Measurements from ENCODE around the gene AP3B1.
A peak's percentile ranks its signal among the peaks of the same experiment; 100 is the strongest.

Gene AP3B1, protein sequence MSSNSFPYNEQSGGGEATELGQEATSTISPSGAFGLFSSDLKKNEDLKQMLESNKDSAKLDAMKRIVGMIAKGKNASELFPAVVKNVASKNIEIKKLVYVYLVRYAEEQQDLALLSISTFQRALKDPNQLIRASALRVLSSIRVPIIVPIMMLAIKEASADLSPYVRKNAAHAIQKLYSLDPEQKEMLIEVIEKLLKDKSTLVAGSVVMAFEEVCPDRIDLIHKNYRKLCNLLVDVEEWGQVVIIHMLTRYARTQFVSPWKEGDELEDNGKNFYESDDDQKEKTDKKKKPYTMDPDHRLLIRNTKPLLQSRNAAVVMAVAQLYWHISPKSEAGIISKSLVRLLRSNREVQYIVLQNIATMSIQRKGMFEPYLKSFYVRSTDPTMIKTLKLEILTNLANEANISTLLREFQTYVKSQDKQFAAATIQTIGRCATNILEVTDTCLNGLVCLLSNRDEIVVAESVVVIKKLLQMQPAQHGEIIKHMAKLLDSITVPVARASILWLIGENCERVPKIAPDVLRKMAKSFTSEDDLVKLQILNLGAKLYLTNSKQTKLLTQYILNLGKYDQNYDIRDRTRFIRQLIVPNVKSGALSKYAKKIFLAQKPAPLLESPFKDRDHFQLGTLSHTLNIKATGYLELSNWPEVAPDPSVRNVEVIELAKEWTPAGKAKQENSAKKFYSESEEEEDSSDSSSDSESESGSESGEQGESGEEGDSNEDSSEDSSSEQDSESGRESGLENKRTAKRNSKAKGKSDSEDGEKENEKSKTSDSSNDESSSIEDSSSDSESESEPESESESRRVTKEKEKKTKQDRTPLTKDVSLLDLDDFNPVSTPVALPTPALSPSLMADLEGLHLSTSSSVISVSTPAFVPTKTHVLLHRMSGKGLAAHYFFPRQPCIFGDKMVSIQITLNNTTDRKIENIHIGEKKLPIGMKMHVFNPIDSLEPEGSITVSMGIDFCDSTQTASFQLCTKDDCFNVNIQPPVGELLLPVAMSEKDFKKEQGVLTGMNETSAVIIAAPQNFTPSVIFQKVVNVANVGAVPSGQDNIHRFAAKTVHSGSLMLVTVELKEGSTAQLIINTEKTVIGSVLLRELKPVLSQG

DNA sequence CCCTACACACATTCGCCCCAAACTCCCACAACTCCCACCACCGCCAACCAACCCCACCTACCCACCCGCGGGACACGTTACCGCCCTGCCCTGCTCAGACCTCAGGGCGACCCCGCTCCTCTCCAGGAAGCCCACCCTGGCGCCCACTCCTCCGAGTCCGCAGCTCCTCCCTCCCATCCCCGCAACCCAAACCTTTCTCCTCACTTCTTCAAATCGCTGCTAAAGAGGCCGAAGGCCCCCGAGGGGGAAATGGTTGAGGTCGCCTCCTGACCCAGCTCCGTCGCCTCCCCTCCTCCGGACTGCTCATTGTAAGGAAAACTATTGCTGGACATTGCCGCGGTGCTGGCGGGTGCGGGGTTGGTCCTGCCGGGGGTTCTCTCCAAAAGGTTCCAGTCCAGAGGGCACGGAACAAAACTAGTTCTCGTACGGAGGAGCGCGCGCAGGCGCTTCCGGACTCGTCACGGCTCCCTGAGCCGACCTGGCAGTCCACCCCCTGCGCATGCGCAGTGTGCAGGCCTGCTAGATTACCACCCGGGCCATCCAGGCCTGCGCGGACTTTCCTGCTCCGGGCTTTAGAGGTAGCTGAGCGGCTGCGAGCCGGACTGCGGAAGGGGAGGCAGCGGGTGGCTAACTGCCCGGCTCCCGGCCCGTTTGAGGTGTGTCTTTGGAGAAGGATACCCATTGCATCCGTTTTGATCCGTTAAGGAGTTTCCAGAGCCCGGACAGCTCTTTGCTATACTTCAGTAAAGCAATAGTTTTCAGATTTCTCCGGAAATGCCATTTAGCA is at the start of gene AP3B1:
AP3B1 (minus strand) TSS at position 451 of the 787 bp plus-strand sequence; CDS start at position 332, 119 bp downstream.
- DNase-seq (ENCODE audit: low read depth) = peak; percentile 98

DNA sequence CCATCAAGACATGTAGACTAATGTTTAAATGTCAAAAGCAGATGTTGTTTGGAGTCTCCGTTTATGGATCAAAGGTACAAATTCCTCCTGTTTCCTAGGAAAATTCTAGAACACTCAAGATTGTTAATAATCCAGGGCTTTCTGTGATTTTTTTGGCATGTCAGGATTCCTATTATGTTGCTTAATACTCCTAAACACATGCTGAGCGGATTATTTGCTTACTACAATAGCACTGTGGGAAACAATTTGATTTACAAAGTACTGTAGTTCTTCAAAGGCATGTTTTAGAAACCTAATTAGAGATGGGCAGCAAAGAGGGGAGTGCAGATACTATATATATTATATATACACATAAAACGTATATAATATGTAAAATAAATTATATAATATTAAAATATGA is 46.9 kb upstream of the AP3B1 start:
- TF ChIP-seq, protein P1, sequence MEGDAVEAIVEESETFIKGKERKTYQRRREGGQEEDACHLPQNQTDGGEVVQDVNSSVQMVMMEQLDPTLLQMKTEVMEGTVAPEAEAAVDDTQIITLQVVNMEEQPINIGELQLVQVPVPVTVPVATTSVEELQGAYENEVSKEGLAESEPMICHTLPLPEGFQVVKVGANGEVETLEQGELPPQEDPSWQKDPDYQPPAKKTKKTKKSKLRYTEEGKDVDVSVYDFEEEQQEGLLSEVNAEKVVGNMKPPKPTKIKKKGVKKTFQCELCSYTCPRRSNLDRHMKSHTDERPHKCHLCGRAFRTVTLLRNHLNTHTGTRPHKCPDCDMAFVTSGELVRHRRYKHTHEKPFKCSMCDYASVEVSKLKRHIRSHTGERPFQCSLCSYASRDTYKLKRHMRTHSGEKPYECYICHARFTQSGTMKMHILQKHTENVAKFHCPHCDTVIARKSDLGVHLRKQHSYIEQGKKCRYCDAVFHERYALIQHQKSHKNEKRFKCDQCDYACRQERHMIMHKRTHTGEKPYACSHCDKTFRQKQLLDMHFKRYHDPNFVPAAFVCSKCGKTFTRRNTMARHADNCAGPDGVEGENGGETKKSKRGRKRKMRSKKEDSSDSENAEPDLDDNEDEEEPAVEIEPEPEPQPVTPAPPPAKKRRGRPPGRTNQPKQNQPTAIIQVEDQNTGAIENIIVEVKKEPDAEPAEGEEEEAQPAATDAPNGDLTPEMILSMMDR (conservative IDR thresholded peaks at IDR 0.05; ENCODE audit: low read length) = no peak
- H3K4me3 ChIP-seq (ENCODE audit: low read length) = no peak overlapping the region
- DNase-seq (ENCODE audit: low read depth) = no peak

More for the DNA sequence above, at the start of gene AP3B1:
- TF ChIP-seq, protein P1 (conservative IDR thresholded peaks at IDR 0.05; ENCODE audit: low read length) = no peak
- H3K4me3 ChIP-seq (ENCODE audit: low read length) = peak within 1 kb of the TSS; percentile 95

DNA sequence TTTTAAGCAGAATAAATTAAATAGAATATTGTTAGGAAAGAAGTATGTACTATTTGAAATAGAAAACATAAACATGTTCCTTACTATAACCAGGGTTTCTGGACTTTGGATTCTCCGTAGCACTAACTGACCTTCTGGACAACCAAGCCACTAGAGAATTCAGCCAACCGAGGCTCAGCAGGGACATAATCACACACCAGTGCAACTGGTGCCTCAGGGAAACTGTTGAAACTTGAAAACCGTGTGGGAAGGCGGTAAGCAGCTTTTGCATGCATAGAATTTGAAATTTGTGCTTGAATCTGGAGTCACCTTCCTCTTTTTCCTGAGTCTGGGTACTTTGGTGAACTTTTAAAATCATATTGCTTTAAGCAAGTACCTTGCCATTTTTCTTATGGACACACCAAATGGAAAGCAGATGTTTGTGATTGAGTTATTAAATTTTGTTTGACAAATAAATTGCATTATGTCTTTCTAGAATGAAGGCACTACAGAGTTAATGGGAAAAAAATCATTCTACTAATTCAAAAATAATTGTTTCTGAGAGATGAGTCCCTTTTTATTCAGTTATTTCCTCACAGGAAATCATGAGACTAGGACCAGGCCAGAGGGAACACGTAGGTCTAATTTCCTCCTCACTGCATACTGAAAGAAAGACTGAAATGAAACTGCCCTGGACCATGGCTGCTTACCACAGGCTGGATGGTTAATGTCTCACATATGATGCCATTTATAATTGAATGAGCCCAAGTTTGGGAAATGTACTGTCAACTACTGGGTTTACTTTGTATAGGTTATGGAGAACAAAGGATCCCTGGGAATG is 45.3 kb upstream of the AP3B1 start:
- TF ChIP-seq, protein P1 (conservative IDR thresholded peaks at IDR 0.05; ENCODE audit: low read length) = no peak
- no peak overlapping the region for H3K4me3 ChIP-seq (ENCODE audit: low read length)
- no peak for DNase-seq (ENCODE audit: low read depth)

DNA sequence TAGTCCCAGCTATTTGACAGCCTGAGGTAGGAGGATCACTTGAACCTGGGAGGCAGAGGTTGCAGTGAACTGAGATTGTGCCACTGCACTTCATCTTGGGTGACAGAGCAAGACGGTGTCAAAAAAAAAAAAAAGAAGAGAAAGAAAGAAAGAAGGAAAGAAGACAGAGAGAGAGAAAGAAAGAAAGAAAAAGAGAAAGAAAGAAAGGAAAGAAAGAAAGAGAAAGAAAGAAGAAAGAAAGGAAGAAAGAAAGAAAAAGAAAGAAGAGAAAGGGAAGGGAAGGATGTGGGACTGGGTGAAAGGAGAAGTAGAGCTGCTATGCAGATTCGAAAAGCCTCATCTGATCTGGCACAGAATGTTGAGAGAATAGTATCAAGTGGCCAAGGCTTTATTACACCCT is 42.2 kb upstream of the AP3B1 start:
- TF ChIP-seq, protein P1 (conservative IDR thresholded peaks at IDR 0.05; ENCODE audit: low read length) = no peak
- no peak overlapping the region for H3K4me3 ChIP-seq (ENCODE audit: low read length)
- no peak for DNase-seq (ENCODE audit: low read depth)

DNA sequence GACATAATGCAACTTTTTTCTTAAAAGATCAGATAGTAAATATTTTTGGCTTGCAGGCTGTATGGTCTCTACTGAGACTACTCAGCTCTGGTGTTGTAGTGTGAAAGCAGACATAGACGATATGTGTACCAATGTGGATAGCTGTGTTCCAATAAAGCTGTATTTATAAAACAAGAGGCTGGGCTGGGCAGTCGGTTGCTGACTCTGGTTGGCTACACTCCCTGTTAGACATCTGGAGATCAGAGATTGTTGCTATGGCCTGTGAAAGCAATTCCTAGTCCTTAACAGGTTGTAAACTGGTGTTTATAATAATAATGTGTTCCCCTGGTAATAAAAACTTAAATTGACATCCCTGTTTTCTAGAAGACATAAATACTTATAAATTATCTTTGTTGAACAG is 41.5 kb upstream of the AP3B1 start:
- peak; percentile 17 for DNase-seq (ENCODE audit: low read depth)
- H3K4me3 ChIP-seq (ENCODE audit: low read length) = no peak overlapping the region
- TF ChIP-seq, protein P1 (conservative IDR thresholded peaks at IDR 0.05; ENCODE audit: low read length) = no peak

DNA sequence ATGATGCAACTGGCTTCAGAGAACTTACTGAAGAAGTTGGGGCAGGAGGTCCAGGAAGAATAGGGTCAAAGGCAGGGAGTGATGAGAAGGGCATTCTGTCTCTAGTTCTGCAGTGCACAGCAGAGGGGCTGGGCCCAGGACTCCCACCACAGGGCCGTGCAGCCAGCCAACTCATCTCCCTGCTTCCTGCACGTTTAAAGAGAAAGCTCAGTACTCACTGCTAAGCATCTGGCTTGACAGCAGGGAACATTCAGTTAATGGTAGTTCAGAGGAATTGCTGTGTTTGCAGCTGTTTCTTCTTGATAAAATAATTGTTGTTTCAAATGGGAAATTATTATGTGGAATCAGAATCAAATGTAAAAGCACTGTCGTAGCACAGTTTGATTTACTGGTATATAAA is 40.3 kb upstream of the AP3B1 start:
- DNase-seq (ENCODE audit: low read depth) = no peak
- no peak overlapping the region for H3K4me3 ChIP-seq (ENCODE audit: low read length)
- TF ChIP-seq, protein P1 (conservative IDR thresholded peaks at IDR 0.05; ENCODE audit: low read length) = no peak
